Activated effector memory CD4-positive, alpha-beta T cell treated with Interleukin-2 at 50 U/mL for 16 hours (primary cell): ENCODE results near the gene ZNF511.

Source experiments
- DNase-seq: peaks from one replicate; pipeline ENCODE4 v3.0.0-alpha.2; 2020

Gene ZNF511

DNA sequence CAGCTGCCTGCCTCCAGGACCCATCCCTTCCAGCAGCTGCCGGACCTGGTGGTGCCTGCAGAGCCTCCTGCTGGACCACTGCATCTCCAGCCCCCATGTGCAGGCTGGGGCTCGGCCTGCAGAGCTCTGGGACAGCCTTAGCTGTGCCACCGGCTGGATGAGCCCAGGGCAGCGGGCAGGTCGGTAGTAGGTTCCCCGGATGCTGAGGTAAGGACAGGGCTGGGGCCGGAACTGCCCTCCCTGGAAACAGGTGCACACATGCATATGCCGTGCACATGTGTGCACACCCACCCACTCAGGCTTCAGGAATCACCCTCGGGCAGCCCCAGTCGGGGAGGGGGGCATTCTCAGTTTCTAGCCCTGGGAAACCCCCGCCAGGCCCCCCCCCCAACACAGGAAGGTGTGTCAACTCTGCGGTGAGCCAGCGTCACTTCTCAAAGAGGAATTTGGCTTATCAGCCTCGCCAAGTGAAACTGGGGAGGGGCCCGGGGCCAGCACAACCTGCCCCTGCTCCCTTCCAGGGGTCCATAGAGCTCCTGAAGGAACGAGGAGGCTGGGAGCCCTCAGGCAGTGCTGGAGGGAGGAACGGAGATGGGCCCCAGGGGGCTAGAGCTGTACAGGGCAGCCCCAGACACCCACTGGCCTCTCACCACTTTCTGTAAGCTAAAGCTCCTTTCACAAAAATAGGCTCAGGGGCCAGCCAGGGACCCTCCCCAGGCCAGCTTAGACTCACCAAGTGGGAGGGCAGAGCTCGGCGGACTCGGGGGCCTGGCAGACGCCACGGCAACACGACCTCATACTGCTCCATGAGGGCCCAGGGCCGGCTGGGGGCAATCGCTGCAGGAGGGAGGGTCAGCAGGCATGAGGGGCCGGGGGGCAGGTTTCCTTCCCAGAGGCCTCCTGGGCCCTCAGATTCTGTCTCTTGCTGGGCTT is 33.7 kb upstream of the ZNF511 start:
- DNase-seq = peak; percentile 71

DNA sequence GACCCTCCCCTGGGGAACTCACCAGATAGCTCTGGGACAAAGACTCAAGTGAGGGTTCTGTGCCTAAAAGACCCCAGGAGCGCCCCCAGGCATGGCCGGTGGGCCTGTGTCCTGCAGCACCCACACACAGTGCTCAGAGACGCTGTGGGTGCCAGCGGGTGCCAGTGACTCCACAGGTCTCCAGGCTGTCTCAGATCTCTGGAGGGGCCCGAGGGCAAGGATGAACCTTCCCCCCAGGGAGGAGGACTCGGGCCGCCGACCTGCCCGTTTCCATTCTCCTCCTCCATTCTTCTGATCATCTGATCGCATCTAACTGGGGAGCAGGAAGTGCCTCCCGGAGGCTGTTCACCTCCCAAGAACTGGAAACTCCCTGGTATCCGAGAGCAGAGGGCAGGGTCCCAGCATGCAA is 33.0 kb upstream of the ZNF511 start:
- peak; percentile 37 for DNase-seq

DNA sequence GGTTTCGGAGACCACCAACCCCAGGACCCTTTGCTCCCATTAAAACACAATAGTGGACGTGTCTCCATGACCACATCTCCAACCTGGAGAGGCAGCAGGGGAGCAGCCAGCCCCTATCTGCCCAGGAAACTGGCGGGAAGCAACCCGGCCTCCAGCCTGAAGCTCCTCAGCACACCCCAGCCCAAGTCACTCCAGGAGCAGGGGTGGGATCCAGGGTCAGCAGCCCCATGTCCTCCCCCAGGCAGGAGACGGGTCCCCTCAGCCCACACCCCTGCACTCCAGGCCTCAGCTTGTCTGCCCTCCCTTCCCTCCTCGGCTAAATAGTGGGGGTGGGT is 32.6 kb upstream of the ZNF511 start:
- DNase-seq = no peak

DNA sequence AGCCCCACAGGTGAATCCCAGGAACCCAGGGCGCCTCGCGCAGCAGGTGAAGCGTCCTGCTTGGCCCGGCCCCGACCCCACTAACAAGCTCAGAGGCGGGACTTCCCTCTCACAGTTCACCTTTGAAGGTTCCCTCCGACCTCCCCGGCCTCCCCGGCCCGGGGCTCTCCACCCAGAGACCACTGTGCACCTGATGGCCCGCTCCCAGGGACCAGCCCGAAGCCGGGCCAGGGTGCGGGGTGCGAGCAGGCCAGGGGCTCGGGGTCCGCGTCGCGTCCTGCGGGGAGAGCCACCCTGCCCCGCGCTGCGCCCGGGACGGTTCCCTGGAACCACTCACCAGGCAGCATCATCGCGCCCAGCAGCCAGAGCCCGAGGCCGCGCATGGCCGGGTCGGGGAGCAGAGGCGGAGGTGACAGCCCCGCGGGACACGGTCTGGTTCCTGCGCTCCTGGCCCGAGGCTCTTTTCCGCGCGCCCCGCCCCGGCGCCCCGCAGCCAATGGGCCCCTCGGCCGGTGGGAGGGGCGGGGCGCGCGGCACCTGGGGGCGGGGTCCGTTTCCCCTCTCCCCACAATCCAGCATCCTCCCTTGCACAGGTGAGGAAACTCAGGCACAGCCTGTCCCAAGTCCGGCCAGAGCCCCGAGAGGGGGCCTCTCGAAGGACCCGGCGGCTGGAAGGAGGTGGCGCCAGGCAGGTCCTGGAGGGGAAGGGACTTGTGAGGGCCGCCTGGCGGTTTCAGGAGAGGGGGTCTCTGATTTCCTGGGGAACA is 32.1 kb upstream of the ZNF511 start, which contains the start of gene ADAM8:
Gene ADAM8, minus strand, starts transcription at position 434 of the 767 bp plus-strand sequence. Its CDS starts 51 bp downstream, at position 383.
- DNase-seq = peak; percentile 53

GRCh38 chr10:133277277-133277992 is 31.3 kb upstream of the ZNF511 start:
- no peak for DNase-seq

GRCh38 chr10:133277993-133278576 is 30.6 kb upstream of the ZNF511 start:
- no peak for DNase-seq

DNA sequence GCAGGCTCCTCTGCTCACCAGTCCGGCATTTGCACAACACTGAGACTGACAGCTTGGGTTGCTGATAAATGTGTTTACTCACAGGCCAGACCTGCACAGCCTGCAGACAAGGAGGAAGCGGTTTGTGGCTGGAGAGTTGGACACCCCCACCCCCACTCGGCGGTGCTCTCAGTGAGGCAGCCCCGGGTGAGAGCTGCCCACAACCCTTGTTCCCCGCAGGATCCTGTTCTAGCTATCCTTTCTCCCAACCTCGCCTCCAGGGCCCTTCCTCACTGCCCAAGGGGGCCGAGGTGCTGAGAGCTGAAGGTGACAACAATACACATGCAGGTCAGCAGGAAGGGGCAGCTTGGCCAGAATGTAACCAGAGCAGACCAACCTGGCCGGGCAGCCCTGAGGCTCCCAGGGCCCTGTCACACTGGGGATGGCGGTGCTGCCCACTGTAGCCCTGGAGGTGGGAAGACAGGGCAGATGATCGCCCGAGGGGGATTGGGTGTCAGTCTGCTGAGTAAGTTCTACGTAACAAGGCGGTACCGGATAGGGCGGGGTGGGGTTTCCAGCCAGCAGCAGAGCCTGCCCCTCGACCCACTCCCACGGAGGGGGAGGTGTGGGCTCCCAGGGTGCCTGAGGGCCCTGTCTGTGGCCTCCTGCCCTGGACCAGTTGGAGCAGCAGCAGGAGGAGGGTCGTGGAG is 30.0 kb upstream of the ZNF511 start:
- DNase-seq = peak; percentile 65

GRCh38 chr10:133279326-133280226 is 29.1 kb upstream of the ZNF511 start:
- DNase-seq = no peak

GRCh38 chr10:133280391-133281059 is 28.2 kb upstream of the ZNF511 start:
- no peak for DNase-seq

GRCh38 chr10:133281084-133281483 is 27.6 kb upstream of the ZNF511 start:
- DNase-seq = no peak

GRCh38 chr10:133281628-133282372 is 26.9 kb upstream of the ZNF511 start:
- DNase-seq = no peak

- DNase-seq = no peak
Observed at GRCh38 chr10:133282846-133283390, 25.8 kb upstream of the ZNF511 start.

DNA sequence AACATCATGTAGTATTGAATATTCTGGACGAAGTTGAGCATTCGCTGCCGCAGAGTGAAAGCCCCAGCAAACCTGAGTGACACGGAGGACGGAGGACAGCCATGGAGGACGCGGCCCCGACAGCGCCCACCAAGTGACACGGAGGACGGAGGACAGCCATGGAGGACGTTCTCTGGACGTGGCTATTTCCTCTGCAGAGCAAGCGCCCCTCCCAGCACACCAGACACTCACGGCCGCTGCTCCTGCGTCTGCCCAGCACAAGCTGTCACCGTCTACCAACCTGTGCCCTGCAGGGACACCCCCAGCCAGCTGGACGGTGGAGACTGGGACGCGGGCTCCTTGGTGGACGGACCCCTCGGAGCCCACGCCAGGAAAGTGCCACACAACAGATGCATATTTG is 24.8 kb upstream of the ZNF511 start:
- no peak for DNase-seq

- no peak for DNase-seq
Observed at GRCh38 chr10:133285217-133285616, 23.5 kb upstream of the ZNF511 start.

DNA sequence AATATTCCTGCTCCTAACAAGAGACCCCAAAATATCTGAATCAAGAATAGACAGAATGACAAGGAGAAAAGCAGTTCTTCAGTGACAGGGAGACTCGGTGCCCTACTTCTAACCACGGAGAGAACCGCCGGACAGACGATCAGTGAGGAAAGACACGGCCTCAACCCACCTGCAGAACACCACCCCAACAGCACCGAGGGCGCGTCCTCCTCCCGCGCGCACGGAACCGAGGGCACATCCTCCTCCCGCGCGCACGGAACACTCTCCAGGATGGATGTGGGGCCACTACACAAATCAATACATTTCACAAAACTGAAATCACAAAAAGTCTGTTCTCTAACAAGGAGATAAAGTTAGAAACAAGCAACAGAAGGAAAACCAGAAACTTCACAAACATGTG is 22.3 kb upstream of the ZNF511 start:
- DNase-seq = no peak

DNA sequence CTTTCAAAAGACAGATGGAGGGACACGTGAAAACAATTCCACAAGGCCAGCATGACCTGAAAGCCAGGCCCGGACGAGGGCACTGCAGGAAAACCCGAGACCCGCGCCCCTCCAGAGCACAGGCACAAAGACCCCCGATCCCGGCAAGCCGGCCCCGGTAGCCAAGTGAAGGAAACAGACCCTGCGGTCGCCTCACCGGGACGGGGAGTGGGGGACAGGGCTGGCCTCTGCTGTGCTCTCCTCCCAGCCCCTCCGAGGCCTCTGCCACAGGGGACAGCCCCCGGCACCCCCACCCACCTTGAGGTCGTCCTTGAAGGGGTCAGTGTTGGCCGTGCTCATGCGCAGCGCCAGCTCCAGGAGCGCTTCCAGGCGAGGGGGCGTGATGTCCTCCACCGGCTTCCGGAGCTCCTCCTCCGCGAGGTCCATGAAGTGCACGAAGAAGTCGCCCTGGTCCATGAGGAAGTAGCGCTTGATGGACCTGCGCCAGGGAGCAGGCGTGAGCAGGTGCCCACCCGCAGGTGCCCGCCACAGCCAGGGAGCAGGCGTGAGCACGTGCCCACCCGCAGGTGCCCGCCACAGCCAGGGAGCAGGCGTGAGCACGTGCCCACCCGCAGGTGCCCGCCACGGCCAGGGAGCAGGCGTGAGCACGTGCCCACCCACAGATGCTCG is 20.7 kb upstream of the ZNF511 start:
- DNase-seq = no peak

DNA sequence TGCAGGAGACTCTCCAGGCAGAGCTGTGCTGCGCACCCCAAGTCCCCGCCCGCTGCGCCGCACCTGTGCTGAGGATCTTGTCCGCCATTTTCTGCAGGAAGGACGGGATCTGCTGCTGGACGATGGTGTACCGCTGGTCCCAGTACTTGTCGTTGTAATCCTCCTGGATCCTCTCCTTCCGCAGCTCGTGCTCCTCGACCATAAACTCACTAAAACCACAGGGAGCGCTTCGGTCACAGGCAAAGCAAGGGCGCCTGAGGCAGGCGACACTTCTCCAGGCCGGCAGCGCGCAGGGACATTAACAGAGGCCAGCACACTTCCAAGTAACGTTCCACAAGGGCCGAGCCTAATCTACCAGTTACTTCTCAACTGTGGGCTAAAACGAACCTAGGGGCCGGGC is 19.0 kb upstream of the ZNF511 start:
- no peak for DNase-seq

GRCh38 chr10:133292919-133293809 is 15.6 kb upstream of the ZNF511 start:
- no peak for DNase-seq
